ENCODE data around the gene BACE2.

BACE2 gene

GRCh38 chr21:41130883-41131282, 37.1 kb upstream of the BACE2 start:
- TF ChIP-seq GABPA (IDR thresholded peaks at IDR 0.05; ENCODE audit: low read depth) (no peak), CTCF (IDR thresholded peaks at IDR 0.05; ENCODE audit: insufficient read depth, low read length) (no peak), POLR2AphosphoS5 (IDR thresholded peaks at IDR 0.05; ENCODE audit: low read depth) (no peak), REST (IDR thresholded peaks at IDR 0.05; ENCODE audit: insufficient replicate concordance, low read depth) (no peak), SPI1 (IDR thresholded peaks at IDR 0.05; ENCODE audit: borderline replicate concordance, low read depth) (no peak)
- Histone ChIP-seq H3K27ac (replicated peaks) (no peak overlapping the region), H3K4me3 (replicated peaks; ENCODE audit: insufficient read depth, low read length) (no peak overlapping the region), H3K27me3 (ENCODE audit: insufficient read depth, poor library complexity, severe bottlenecking) (no peaks in the 10 kb centered on the region)
- DNase-seq (ENCODE audit: low read depth in 1 of 2, low spot score in 1 of 2) = no peak

- no peak for TF ChIP-seq GABPA (IDR thresholded peaks at IDR 0.05; ENCODE audit: low read depth)
- no peak for TF ChIP-seq POLR2AphosphoS5 (IDR thresholded peaks at IDR 0.05; ENCODE audit: low read depth)
- TF ChIP-seq REST (IDR thresholded peaks at IDR 0.05; ENCODE audit: insufficient replicate concordance, low read depth) = no peak
- TF ChIP-seq SPI1 (IDR thresholded peaks at IDR 0.05; ENCODE audit: borderline replicate concordance, low read depth) = no peak
- peak; percentile 41 for TF ChIP-seq CTCF (IDR thresholded peaks at IDR 0.05; ENCODE audit: insufficient read depth, low read length)
- no peaks in the 10 kb centered on the region for H3K27me3 ChIP-seq (ENCODE audit: insufficient read depth, poor library complexity, severe bottlenecking)
- H3K27ac ChIP-seq (replicated peaks) = no peak overlapping the region
- H3K4me3 ChIP-seq (replicated peaks; ENCODE audit: insufficient read depth, low read length) = no peak overlapping the region
- no peak for DNase-seq (ENCODE audit: low read depth in 1 of 2, low spot score in 1 of 2)
These were observed 34.0 kb upstream of the BACE2 start for GRCh38 chr21:41133874-41134522.

DNA sequence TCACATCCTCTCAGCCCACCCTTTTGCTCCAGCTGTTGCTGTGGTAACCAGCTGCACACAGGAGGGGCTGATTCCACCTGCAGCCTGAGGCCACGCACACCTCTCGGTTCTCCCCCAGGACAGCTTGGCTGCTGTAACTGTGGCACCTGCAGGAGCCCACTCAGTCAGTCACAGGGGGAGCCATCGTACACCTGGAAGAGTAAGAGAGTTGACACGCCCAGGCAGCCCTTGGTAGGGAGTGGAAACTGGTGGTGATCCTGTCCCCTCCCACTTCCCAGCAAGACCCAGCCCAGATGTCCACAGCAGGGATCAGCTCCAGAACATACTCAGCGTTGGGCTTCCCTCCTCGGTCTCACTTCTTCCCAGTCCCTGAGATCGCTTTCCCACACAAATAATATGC, 32.2 kb upstream of the BACE2 start:
- Histone ChIP-seq H3K4me3 (replicated peaks; ENCODE audit: insufficient read depth, low read length) (no peak overlapping the region), H3K27ac (replicated peaks) (no peak overlapping the region), H3K27me3 (ENCODE audit: insufficient read depth, poor library complexity, severe bottlenecking) (no peaks in the 10 kb centered on the region)
- no peak for DNase-seq (ENCODE audit: low read depth in 1 of 2, low spot score in 1 of 2)
- TF ChIP-seq SPI1 (IDR thresholded peaks at IDR 0.05; ENCODE audit: borderline replicate concordance, low read depth) = no peak
- TF ChIP-seq GABPA (IDR thresholded peaks at IDR 0.05; ENCODE audit: low read depth) = no peak
- TF ChIP-seq REST (IDR thresholded peaks at IDR 0.05; ENCODE audit: insufficient replicate concordance, low read depth) = no peak
- no peak for TF ChIP-seq POLR2AphosphoS5 (IDR thresholded peaks at IDR 0.05; ENCODE audit: low read depth)
- no peak for TF ChIP-seq CTCF (IDR thresholded peaks at IDR 0.05; ENCODE audit: insufficient read depth, low read length)
